DOHH2 (cell line): ENCODE measurements around the gene ZSWIM6.

Source experiments
- EZH2phosphoT487 ChIP-seq: fragments of 200-600 bp; sonication (generic); IDR thresholded peaks from 2 replicates; pipeline ENCODE4 v1.6.1; 2017; ENCODE audit warnings: borderline replicate concordance, mild to moderate bottlenecking, antibody characterized with exemption, low read length, moderate library complexity, mixed read lengths
- TF ChIP-seq, protein P1 (sequence below): fragments of 200-600 bp; sonication (generic); IDR thresholded peaks from one replicate; pipeline ENCODE4 v1.5.1; 2014; ENCODE audit warnings: antibody characterized with exemption, mild to moderate bottlenecking, low read depth, low read length; ENCODE audit not compliant: poor library complexity, severe bottlenecking

GRCh38 chr5:61363401-61364114 lies 31.5 kb downstream of the ZSWIM6 start:
- TF ChIP-seq, protein P1, sequence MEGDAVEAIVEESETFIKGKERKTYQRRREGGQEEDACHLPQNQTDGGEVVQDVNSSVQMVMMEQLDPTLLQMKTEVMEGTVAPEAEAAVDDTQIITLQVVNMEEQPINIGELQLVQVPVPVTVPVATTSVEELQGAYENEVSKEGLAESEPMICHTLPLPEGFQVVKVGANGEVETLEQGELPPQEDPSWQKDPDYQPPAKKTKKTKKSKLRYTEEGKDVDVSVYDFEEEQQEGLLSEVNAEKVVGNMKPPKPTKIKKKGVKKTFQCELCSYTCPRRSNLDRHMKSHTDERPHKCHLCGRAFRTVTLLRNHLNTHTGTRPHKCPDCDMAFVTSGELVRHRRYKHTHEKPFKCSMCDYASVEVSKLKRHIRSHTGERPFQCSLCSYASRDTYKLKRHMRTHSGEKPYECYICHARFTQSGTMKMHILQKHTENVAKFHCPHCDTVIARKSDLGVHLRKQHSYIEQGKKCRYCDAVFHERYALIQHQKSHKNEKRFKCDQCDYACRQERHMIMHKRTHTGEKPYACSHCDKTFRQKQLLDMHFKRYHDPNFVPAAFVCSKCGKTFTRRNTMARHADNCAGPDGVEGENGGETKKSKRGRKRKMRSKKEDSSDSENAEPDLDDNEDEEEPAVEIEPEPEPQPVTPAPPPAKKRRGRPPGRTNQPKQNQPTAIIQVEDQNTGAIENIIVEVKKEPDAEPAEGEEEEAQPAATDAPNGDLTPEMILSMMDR: no peak
- no peak for TF ChIP-seq EZH2phosphoT487
